Measurements from ENCODE around the gene CRYBB1.

Gene CRYBB1

DNA sequence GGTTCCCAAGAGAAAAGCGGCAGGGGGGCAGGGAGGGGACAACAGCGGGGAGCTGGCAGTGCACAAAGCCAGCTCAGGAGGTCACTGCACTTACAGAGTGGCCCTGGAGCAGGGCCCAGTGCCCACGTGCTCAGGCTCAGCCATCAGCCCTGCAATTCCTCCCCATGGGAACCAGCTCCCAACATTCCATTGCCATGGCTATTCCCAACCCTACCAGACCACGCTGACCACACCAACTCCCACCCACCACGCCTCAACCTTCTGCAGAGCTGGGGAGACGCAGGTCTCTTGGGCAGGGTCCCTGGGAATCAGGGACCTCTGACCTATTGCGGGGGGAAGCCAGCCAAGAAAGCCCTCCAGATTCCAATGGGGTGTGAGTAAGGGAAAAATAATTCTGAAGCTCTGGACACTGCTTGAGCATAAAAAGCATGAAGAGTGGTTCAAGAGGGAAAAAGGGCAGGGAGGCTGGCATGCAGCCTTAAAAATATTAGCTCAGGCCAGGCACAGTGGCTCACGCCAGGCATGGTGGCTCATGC lies 67.3 kb downstream of the CRYBB1 start:
- no peak for DNase-seq

DNA sequence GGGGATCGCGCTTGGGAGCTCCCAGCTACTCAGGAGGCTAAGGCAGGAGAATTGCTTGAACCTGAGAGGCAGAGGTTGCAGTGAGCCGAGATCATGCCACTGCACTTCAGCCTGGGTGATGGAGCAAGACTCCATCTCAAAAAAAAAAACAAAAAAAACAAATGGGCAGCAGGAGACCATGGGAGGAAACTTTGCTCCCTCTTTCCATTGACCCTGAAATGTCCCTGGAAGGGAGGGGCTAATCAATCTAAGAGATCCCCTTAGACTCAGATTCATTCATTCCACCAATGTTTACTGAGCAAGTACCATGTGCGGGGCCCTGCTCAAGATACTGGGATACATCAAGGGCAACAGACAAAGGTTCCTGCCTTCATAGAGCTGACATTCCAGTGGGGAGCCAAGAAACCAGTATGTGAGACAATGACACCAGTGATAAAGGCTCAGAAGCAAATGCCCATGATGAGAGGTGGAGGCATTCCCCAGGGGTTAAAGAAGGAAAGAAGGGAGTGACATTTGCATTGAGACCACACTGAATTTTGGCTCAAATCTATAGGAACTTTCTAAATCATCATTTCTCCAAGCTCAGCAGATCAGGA lies 67.8 kb downstream of the CRYBB1 start:
- no peak for DNase-seq
